Colonic mucosa (tissue), 4 donors: ENCODE data around the gene MLX. TPM values are rescaled to one million over a fixed set of nuclear protein-coding genes. Genes with fewer than 3 reads are reported as not detected.

ENCODE experiments used
- DNase-seq: peaks from one replicate; pipeline ENCODE4 v3.0.0-alpha.2; 2020
- H3K27ac ChIP-seq: fragments of 200-600 bp; one replicate; pipeline ENCODE4 v1.8.0; 2021
- H3K27me3 ChIP-seq: fragments of 200-600 bp; one replicate; pipeline ENCODE4 v1.8.0; 2021
- H3K36me3 ChIP-seq: fragments of 200-600 bp; one replicate; pipeline ENCODE4 v1.8.0; 2021
- H3K4me1 ChIP-seq: fragments of 200-600 bp; one replicate; pipeline ENCODE4 v1.8.0; 2021; ENCODE audit warnings: mild to moderate bottlenecking
- H3K4me3 ChIP-seq: fragments of 200-600 bp; one replicate; pipeline ENCODE4 v1.8.0; 2021
- H3K9ac ChIP-seq, 2 donors: one replicate each; pipeline ENCODE4 v1.7.0; 2013; ENCODE audit warnings: control low read depth in 2 of 2, low read depth in 2 of 2, low read length in 2 of 2
- H3K9me3 ChIP-seq: fragments of 200-600 bp; one replicate; pipeline ENCODE4 v1.8.0; 2021
- intact Hi-C: fragments of 100-400 bp; cut with DNase I; formaldehyde crosslinking; loops from one replicate; pipeline ENCODE4 v1.14.1; 2022
- total RNA-seq, 2 donors: library from RNA; stranded (reverse); fragmentation: NEBNext Ultra II Directional in 1 of 2; extraction: Animal tissue kit (Norgen Biotek cat#: 25700) in 1 of 2; gene quantifications; one replicate each; pipeline ENCODE4 v1.2.1, GENCODE V29; 2021
- TF ChIP-seq, protein P1 (sequence below): fragments of 200-600 bp; IDR thresholded peaks from one replicate; pipeline ENCODE4 v1.8.0; 2022; ENCODE audit warnings: antibody characterized with exemption, mild to moderate bottlenecking
- donor health status: healthy.
- donor health status: DM: no; HTN: no; CAD: no.
- donor health status: DM: no; HTN: no; CAD: no.

The MLX gene
- total RNA-seq, 2 donors from 2014 or later: 79.6 to 83.0 TPM

DNA sequence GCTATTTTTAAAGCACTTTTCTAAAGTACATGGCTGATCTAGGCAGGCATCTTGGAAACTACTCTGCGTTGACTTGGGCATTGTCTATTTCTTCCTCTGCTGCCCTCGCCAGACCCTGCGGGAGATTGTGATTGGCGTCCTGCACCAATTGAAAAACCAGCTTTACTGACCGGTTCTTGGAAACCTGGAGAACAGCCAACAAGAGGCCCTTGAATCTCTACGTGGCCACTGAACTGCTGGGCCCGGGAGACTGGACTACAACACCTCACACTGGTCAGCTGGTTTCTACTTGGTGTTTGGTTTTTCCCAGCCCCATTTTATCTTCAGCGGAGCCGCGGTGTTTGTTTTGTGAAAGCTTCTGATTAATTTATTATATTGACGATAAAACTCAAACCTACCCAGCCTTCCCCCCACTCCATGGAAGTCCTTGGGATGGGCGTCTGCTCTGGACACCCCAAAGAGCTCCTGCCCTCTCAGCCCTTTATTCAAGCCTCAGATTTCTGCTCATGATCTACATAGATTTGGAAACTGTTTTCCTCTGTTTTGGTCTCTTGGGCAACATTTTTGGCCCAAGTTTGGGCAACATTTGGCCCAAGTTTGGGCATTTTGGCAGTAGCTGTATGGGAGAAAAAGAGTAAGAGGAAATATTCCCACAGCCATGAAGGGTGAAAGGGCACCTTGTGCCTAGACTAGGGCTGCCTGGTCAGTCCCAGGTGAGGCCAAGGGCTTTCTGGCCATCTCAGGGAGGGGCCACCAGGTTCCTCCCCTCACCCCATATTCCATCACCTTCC lies 4.7 kb downstream of the MLX start:
- Histone ChIP-seq H3K9ac (no peak overlapping the region), H3K4me3 (no peak overlapping the region), H3K9me3 (no peaks in the 10 kb centered on the region), H3K27me3 (no peaks in the 10 kb centered on the region), H3K36me3 (peaks cover 29% of the 10 kb centered on the region), H3K4me1 (peaks cover 5% of the 10 kb centered on the region), H3K27ac (no peak overlapping the region)
- intact Hi-C loops: no loop called here
- DNase-seq: no peak
- TF ChIP-seq, protein P1, sequence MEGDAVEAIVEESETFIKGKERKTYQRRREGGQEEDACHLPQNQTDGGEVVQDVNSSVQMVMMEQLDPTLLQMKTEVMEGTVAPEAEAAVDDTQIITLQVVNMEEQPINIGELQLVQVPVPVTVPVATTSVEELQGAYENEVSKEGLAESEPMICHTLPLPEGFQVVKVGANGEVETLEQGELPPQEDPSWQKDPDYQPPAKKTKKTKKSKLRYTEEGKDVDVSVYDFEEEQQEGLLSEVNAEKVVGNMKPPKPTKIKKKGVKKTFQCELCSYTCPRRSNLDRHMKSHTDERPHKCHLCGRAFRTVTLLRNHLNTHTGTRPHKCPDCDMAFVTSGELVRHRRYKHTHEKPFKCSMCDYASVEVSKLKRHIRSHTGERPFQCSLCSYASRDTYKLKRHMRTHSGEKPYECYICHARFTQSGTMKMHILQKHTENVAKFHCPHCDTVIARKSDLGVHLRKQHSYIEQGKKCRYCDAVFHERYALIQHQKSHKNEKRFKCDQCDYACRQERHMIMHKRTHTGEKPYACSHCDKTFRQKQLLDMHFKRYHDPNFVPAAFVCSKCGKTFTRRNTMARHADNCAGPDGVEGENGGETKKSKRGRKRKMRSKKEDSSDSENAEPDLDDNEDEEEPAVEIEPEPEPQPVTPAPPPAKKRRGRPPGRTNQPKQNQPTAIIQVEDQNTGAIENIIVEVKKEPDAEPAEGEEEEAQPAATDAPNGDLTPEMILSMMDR: no peak

DNA sequence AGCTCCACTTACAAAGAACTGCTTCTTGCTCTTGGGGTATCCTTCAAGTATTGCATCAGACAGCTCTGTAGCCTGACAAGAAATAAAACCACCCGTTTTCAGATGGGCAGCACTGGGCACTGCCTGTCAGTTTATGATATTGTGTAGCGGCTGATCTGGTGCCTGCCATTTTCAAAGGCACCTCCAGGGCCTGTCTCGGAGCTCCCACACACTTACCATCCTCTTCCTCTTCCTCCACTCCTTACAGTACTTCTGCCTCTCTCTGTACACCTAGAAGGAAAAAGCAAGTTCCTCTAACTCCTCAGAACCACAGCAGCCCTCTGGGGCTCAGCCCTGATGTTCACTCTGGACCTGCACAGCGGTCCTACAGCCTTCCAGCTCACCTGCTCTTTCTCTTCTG lies 6.2 kb downstream of the MLX start:
- intact Hi-C loops: no loop called here
- Histone ChIP-seq H3K9ac (no peak overlapping the region), H3K9me3 (no peaks in the 10 kb centered on the region), H3K4me1 (no peaks in the 10 kb centered on the region), H3K36me3 (peaks cover 29% of the 10 kb centered on the region), H3K27ac (no peak overlapping the region), H3K4me3 (no peak overlapping the region), H3K27me3 (no peaks in the 10 kb centered on the region)
- no peak for DNase-seq
- TF ChIP-seq, protein P1: no peak

DNA sequence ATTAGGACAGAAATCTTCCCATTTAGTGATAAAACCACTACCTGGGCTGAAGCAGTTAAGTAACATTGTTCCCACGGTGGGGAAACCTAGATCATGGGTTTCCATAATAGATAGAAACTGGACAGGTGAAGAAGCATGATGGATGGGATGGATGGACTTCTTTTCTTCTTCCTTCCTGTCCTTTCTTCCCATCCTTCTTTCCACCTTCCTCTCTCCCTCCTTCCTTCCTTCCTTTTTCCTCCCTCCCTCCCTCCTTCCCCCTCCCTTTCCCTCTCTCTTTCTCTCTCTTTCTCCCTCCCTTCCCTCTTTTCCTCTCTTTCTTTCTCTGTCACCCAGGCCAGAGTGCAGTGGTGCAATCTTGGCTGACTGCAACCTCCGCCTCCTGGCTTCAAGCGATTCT lies 7.6 kb downstream of the MLX start:
- TF ChIP-seq, protein P1: no peak
- H3K36me3 ChIP-seq: peaks cover 29% of the 10 kb centered on the region
- peaks cover 4% of the 10 kb centered on the region for H3K4me1 ChIP-seq

DNA sequence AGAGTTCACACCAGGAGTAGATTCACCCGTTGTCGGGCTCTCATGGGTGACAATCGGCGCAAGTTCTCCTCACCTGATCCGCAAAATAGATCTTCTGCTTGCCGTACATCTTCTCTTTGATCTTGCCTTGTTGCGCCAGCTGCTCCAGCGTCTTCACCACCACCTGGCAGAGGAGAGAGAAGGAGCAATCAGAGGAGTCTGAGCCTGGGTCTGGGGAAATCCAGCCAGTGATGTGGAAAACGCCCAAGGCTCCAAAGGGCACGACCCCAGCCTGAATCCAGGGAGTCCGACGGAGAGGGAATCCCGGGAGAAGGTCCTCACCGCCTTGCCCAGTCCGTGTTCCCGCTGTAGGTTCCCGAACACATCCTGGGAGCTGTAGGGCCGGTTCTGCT lies 10.2 kb downstream of the MLX start:
- H3K9ac ChIP-seq: peak overlapping the region in 1 of 2 donors; percentile 98
- no peak for DNase-seq
- peak overlapping the region; percentile 61 for H3K4me3 ChIP-seq
- TF ChIP-seq, protein P1: no peak
- H3K36me3 ChIP-seq: peaks cover 21% of the 10 kb centered on the region
- peaks cover 4% of the 10 kb centered on the region for H3K4me1 ChIP-seq
- H3K27ac ChIP-seq: peak overlapping the region; percentile 90
- intact Hi-C loops: no loop called here
- H3K9me3 ChIP-seq: no peaks in the 10 kb centered on the region
- H3K27me3 ChIP-seq: no peaks in the 10 kb centered on the region

More for the DNA sequence above, 7.6 kb downstream of the MLX start:
- Histone ChIP-seq H3K9me3 (no peaks in the 10 kb centered on the region), H3K9ac (no peak overlapping the region), H3K27me3 (no peaks in the 10 kb centered on the region), H3K4me3 (no peak overlapping the region), H3K27ac (no peak overlapping the region)
- intact Hi-C loops: no loop called here
- no peak for DNase-seq

DNA sequence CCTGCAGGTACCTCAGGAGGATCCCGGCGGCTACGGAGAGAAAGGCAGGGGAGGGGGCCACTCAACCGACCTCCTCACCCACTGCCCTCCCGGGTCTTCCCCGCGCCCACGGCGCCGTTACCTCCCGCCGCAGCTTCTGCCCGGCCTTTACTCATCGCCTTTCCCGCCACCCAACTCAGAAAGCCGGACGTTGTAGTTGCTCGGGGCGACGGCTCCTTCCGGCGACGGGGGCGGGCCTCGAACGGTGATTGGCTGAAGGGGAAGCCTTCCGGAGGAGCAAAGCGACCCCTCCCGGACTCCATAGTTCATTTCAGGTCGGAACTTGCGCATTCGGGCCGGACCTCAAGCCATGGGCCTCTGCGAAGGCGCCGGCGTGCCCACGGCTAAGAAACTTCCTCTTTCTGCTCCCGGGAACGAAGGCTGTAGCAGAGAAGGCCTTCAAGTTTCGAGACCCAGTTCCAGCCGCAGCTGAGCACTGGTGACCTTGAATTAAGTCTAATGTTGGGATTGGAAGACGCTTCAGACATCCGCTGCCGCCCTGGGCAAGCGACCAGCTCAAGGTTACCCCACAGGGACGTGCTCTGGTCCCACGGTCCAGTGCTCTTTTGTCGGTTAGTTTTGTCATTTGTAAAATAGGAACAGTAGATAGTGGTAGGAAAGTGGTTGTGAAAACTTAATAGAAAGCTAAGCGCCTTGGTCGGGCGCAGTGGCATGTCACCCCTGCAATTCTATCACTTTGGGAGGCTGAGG lies 10.8 kb downstream of the MLX start, which contains the start of gene PSMC3IP:
Gene PSMC3IP (minus strand): TSS at position 198 of the 750 bp plus-strand sequence. CDS start 43 bp downstream, at position 155.
- peak; percentile 98 for DNase-seq
- Histone ChIP-seq H3K36me3 (peaks cover 21% of the 10 kb centered on the region), H3K27ac (peak within 1 kb of the TSS; percentile 90), H3K4me1 (peaks cover 4% of the 10 kb centered on the region), H3K4me3 (peak within 1 kb of the TSS; percentile 61), H3K9me3 (no peaks in the 10 kb centered on the region), H3K27me3 (no peaks in the 10 kb centered on the region), H3K9ac (peak within 1 kb of the TSS; percentile 71 to 98)
- intact Hi-C loops: no loop called here
- TF ChIP-seq, protein P1: no peak
